Fibroblast of lung (primary cell): Measurements from ENCODE around the gene CARMIL1. TPM values are rescaled to one million over a fixed set of nuclear protein-coding genes. Genes with fewer than 3 reads are reported as not detected.
A peak's percentile ranks its signal among the peaks of the same experiment; 100 is the strongest.

Experiments
- DNase-seq, 2 donors: peaks; one replicate each; pipeline versions ENCODE4 v3.0.0 to v3.0.0-alpha.2; 2010; ENCODE audit warnings: low read depth in 2 of 2
- H2AFZ ChIP-seq: 2 replicates; pipeline ENCODE4 v1.5.1; 2012; ENCODE audit warnings: low read length, control low read depth, inconsistent platforms
- H3K27ac ChIP-seq: 2 replicates; pipeline ENCODE4 v1.5.1; 2011; ENCODE audit warnings: low read length, control low read depth; ENCODE audit not compliant: insufficient read depth
- H3K27me3 ChIP-seq: 2 replicates; pipeline ENCODE4 v1.5.1; 2011; ENCODE audit warnings: mild to moderate bottlenecking, low read length; ENCODE audit not compliant: control insufficient read depth, insufficient read depth
- H3K36me3 ChIP-seq: 2 replicates; pipeline ENCODE4 v1.5.1; 2011; ENCODE audit warnings: low read length; ENCODE audit not compliant: control insufficient read depth, insufficient read depth
- H3K4me1 ChIP-seq: 2 replicates; pipeline ENCODE4 v1.5.1; 2011; ENCODE audit warnings: low read length; ENCODE audit not compliant: control insufficient read depth, insufficient read depth; ENCODE audit errors: extremely low read depth
- H3K4me2 ChIP-seq: 2 replicates; pipeline ENCODE4 v1.5.1; 2011; ENCODE audit warnings: low read length, control low read depth; ENCODE audit not compliant: insufficient read depth; ENCODE audit errors: extremely low read depth
- H3K4me3 ChIP-seq, 4 experiments: fragments of 200-600 bp in 1 of 4; sonication (generic) in 1 of 4; replicated peaks in 1 of 4; 2 replicates each; pipeline ENCODE4 v1.5.1; 2011 to 2016; ENCODE audit warnings: low read length in 4 of 4, low read depth in 3 of 4, mild to moderate bottlenecking in 3 of 4, control low read depth in 2 of 4, inconsistent platforms in 1 of 4, mixed read lengths in 1 of 4; ENCODE audit not compliant: insufficient read depth in 1 of 4; ENCODE audit errors: control extremely low read depth in 1 of 4
- H3K79me2 ChIP-seq: 2 replicates; pipeline ENCODE4 v1.5.1; 2012; ENCODE audit warnings: mild to moderate bottlenecking, low read length, inconsistent platforms; ENCODE audit not compliant: control insufficient read depth, insufficient read depth
- H3K9ac ChIP-seq: 2 replicates; pipeline ENCODE4 v1.5.1; 2011; ENCODE audit warnings: mild to moderate bottlenecking, low read length, control low read depth; ENCODE audit not compliant: insufficient read depth
- H3K9me3 ChIP-seq: 2 replicates; pipeline ENCODE4 v1.5.1; 2012; ENCODE audit warnings: low read depth, low read length; ENCODE audit not compliant: control insufficient read depth, insufficient read depth
- H4K20me1 ChIP-seq: 2 replicates; pipeline ENCODE4 v1.5.1; 2011; ENCODE audit warnings: low read length; ENCODE audit not compliant: control insufficient read depth, insufficient read depth; ENCODE audit errors: extremely low read depth
- EZH2 ChIP-seq: IDR thresholded peaks from 2 replicates; pipeline ENCODE4 v1.5.1; 2012; ENCODE audit warnings: low read length, control low read depth, mild to moderate bottlenecking; ENCODE audit errors: missing control alignments
- polyA plus RNA-seq, 2 donors: library from polyadenylated mRNA; depleted of rRNA in 1 of 2; stranded (reverse) in 1 of 2; unstranded in 1 of 2; fragments of >200 nt; gene quantifications; 2 replicates each; pipeline ENCODE4 v1.2.1, GENCODE V29; 2011 to 2012; ENCODE audit warnings: missing spikeins in 1 of 2
- total RNA-seq: library from RNA; depleted of rRNA; stranded (reverse); fragments of >200 nt; gene quantifications from 2 replicates; pipeline ENCODE4 v1.2.1, GENCODE V29; 2014
- TF ChIP-seq, protein P1 (sequence below), 2 donors: IDR thresholded peaks in 1 of 2; conservative IDR thresholded peaks in 1 of 2; 1 replicate in 1 of 2; 2 replicates in 1 of 2; pipeline ENCODE4 v1.5.1; 2011 to 2012; ENCODE audit warnings: low read length in 2 of 2, control low read depth in 1 of 2, inconsistent platforms in 1 of 2, low read depth in 1 of 2, mild to moderate bottlenecking in 1 of 2

Gene CARMIL1
- total and polyA plus RNA-seq, 2 donors (not counting 1 experiment from before 2014, with no cell fraction given): 10.2 to 12.5 TPM

DNA sequence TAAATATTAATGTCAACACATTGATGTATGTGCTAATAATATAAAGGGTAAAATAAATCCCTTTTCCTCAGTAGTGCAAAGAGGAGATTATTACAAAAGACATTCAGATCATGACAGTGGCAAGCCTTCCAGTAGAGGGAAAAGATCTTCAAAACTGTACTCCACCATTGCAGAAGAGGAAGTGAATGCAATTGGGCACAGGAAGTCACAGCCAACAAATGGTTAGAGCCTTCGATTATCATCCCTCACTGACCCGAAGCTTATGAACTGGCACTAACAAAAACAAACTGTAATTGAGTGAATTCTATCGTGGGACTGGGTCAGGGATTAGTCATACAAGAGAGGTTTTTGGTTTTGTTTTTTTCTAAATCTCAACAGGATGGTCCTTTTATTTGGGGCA, 333.5 kb downstream of the CARMIL1 start:
- H3K9ac ChIP-seq: no peak overlapping the region
- no peaks in the 10 kb centered on the region for H3K36me3 ChIP-seq
- no peak for TF ChIP-seq EZH2
- TF ChIP-seq, protein P1, sequence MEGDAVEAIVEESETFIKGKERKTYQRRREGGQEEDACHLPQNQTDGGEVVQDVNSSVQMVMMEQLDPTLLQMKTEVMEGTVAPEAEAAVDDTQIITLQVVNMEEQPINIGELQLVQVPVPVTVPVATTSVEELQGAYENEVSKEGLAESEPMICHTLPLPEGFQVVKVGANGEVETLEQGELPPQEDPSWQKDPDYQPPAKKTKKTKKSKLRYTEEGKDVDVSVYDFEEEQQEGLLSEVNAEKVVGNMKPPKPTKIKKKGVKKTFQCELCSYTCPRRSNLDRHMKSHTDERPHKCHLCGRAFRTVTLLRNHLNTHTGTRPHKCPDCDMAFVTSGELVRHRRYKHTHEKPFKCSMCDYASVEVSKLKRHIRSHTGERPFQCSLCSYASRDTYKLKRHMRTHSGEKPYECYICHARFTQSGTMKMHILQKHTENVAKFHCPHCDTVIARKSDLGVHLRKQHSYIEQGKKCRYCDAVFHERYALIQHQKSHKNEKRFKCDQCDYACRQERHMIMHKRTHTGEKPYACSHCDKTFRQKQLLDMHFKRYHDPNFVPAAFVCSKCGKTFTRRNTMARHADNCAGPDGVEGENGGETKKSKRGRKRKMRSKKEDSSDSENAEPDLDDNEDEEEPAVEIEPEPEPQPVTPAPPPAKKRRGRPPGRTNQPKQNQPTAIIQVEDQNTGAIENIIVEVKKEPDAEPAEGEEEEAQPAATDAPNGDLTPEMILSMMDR (conservative IDR thresholded peaks at IDR 0.05 in 1 of 2, IDR thresholded peaks at IDR 0.05 in 1 of 2; ENCODE audit: low read depth in 1 of 2, low read length in 2 of 2): no peak

DNA sequence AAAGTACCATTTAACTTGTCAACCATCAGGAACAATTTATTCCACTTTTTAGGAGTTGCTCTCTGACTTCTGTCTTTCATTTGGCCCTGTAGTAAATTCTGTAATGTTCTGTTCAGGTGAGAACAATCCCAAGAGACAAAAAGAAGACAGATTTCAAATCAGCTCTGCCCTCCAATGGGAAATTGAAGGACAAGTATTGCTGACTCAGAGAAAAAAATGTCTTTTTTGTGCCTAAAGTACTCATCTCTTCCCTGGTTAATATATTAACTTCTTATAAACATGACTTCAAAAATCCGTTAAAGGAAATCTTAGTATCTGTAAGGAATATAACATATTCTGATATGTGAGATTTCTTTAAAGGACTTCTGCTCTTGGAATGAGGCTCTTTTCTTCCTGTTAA, 334.2 kb downstream of the CARMIL1 start:
- Histone ChIP-seq H3K9me3 (no peaks in the 10 kb centered on the region), H3K4me3 (no peak overlapping the region), H3K36me3 (no peaks in the 10 kb centered on the region), H3K79me2 (no peaks in the 10 kb centered on the region), H2AFZ (no peak overlapping the region), H3K9ac (no peak overlapping the region), H3K4me2 (no peak overlapping the region), H3K27me3 (no peaks in the 10 kb centered on the region), H3K4me1 (no peaks in the 10 kb centered on the region), H3K27ac (no peak overlapping the region), H4K20me1 (no peaks in the 10 kb centered on the region)
- TF ChIP-seq, protein P1 (conservative IDR thresholded peaks at IDR 0.05 in 1 of 2, IDR thresholded peaks at IDR 0.05 in 1 of 2; ENCODE audit: low read depth in 1 of 2, low read length in 2 of 2): no peak
- no peak for DNase-seq

More for the DNA sequence above, 333.5 kb downstream of the CARMIL1 start:
- Histone ChIP-seq H3K4me1 (no peaks in the 10 kb centered on the region), H3K9me3 (no peaks in the 10 kb centered on the region), H4K20me1 (no peaks in the 10 kb centered on the region), H3K4me3 (no peak overlapping the region), H3K4me2 (no peak overlapping the region), H3K27ac (no peak overlapping the region), H2AFZ (no peak overlapping the region), H3K27me3 (no peaks in the 10 kb centered on the region), H3K79me2 (no peaks in the 10 kb centered on the region)
- DNase-seq: peak in 1 of 2 donors; percentile 7

DNA sequence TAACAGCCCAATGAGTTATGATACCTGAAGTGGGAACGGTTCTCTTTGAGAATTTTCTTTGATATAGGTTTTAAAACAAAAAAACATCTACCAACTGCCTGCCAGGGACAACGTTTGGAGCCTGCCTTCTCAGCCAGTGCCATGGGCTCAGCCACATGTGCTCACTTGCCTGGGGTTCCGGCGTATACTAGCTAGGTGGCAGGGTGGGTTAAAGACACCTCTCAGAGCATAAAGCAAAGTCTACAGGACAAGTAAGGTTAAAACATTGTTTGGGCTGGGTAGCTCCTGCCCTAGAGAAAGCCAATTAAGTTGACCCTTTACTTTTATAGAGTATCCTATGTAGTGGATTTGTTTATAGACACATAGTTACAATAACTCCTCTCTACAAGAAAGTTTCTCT, 334.9 kb downstream of the CARMIL1 start:
- H3K27ac ChIP-seq: no peak overlapping the region
- H3K9ac ChIP-seq: no peak overlapping the region
- no peaks in the 10 kb centered on the region for H4K20me1 ChIP-seq
- no peaks in the 10 kb centered on the region for H3K79me2 ChIP-seq
- no peaks in the 10 kb centered on the region for H3K4me1 ChIP-seq
- no peak overlapping the region for H3K4me2 ChIP-seq
- TF ChIP-seq EZH2: no peak
- TF ChIP-seq, protein P1 (conservative IDR thresholded peaks at IDR 0.05 in 1 of 2, IDR thresholded peaks at IDR 0.05 in 1 of 2; ENCODE audit: low read depth in 1 of 2, low read length in 2 of 2): no peak
- no peaks in the 10 kb centered on the region for H3K27me3 ChIP-seq
- no peaks in the 10 kb centered on the region for H3K9me3 ChIP-seq
- H3K4me3 ChIP-seq: no peak overlapping the region
- H2AFZ ChIP-seq: no peak overlapping the region
- DNase-seq: no peak
- H3K36me3 ChIP-seq: no peaks in the 10 kb centered on the region
